ENCODE measurements around the gene LRCH2. TPM values are rescaled to one million over a fixed set of nuclear protein-coding genes. Genes with fewer than 3 reads are reported as not detected.

LRCH2 gene
- polyA plus RNA-seq, 3 donors = 0.24 to 2.7 (median 0.94) TPM

DNA sequence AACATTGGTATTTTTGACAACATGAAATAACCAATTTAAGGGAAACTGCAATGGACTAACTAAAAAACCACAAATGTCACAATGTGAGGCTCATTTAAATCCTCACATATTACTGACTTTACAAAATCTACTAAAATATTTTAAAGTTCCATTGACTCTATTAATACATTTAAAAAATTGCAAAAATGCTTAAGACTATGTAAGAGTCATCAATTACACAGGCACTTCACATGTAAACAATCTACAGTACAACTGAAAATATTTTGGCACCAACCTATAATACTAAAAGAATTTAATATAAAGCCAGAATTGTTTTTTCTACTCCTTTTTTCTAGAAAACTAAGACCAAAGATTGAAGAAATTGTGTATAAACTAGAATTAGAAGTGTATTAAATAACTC lies 121.5 kb downstream of the LRCH2 start:
- no peak overlapping the region for H3K27ac ChIP-seq (ENCODE audit: low read depth, low read length)

DNA sequence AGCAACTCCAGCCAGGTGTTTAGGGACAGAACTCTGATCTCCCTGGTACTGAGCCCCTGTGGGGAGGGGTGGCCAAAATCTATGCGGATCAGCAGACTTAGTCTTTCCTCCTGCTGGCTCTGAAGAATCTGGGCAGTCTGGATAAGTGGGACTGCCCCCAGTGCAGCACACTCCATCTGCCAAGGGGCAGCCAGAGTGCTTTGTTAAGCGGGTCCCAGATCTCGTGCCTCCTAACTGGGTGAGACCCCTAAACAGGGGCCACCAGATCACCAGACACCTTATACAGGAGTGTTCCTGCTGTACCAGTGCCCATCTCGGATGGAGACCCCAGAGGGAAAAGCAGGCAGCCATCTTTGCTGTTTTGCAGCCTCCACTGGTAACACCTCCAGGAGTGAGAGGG lies 135.0 kb downstream of the LRCH2 start:
- H3K27ac ChIP-seq (ENCODE audit: low read depth, low read length) = no peak overlapping the region
- 83 to 85% (median 84%) methylated on average over 4 of the region's 4 CpGs for WGBS, 3 donors

DNA sequence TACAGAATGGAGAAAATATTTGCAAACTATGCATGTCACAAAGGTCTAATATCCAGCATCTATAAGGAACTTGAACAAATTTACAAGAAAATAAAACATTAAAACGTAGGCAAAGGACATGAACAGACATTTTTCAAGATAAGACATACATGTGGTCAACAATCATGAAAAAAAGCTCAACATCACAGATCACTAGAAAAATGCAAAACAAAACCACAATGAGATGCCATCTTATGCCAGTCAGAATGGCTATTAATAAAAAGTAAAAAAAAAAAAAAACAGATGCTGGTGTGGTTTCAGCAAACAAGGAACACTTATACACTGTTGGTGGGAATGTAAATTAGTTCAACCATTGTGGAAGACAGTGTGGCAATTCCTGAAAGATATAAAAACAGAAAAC lies 140.7 kb downstream of the LRCH2 start:
- no peak overlapping the region for H3K27ac ChIP-seq (ENCODE audit: low read depth, low read length)
- 40 to 65% (median 58%) methylated on average over 1 of the region's 1 CpG for WGBS, 3 donors

DNA sequence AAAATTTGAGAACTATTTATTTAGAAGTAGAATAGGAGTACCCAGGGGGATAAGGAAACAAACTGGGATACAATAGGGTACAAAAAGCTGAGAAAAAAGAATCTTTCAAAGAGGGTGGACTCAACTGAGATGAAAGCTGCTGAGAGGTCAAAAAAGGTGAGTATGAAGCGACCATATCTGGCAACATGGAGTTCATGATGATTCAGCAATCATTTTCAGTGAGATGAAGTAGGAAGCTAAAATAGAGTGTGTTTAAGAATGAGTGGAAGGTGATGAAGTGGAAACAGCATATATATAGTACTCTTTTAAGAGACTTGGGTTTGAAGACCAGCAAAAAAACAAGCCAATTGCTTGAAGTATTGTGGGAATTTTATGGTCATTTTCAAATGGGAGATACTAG lies 144.5 kb downstream of the LRCH2 start:
- 41 to 91% (median 63%) methylated on average over 1 of the region's 1 CpG for WGBS, 3 donors
- H3K27ac ChIP-seq (ENCODE audit: low read depth, low read length) = no peak overlapping the region

DNA sequence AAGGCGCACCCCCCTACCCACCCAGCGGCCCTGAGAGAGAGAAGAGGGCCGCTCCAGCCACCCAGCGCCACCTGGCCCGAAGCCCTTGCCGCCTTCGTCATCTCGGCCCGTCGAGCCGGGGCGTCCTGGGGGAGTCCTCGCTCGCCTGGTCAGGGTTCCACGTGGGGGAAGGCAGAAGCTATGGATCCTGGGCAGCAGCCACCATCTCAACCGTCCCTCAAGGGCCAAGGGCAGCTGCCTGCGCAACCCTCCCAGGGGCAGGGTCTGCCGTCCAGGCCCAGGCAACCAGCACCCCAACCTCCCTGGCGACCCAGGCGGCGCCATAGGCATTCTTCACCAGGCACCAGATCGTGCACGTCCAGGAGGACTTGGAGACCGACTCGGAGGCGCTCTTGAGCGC lies 165.0 kb downstream of the LRCH2 start:
- WGBS, 3 donors = 82 to 95% (median 84%) methylated on average over 16 to 27 of the region's 27 CpGs
- H3K27ac ChIP-seq (ENCODE audit: low read depth, low read length) = no peak overlapping the region

DNA sequence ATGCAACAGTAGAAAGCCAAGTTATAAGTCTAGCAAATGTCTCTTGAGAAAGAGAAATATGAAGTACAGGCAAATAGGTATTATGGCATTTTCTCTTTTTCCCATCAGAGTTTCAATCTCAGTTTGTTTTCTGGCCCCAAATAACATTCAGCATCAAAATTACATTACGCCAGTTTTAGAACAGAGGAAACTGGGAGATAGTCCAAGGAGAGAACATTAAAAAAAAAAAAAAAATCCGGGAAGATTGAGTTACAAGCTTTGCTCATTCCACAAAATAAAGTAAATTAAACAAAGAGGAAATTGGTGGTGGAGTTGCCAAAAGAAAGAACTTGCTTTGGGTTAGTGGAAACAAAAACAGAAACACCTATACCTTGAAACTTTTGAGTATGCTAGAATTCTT lies 166.1 kb downstream of the LRCH2 start:
- 32 to 42% (median 37%) methylated on average over 2 of the region's 2 CpGs for WGBS, 3 donors
- H3K27ac ChIP-seq (ENCODE audit: low read depth, low read length) = no peak overlapping the region

GRCh38 chrX:115065304-115065703 lies 168.6 kb downstream of the LRCH2 start:
- H3K27ac ChIP-seq (ENCODE audit: low read depth, low read length) = no peak overlapping the region

Other genes with a start within 250 kb of the LRCH2 start
- under 1 TPM in 2 of 3 donors, not detected in 1; 0.45 to 0.82 TPM for gene IL13RA2, start 216.5 kb downstream of the LRCH2 start, polyA plus RNA-seq
- not detected for gene RBMXL3, start 44.7 kb downstream of the LRCH2 start, polyA plus RNA-seq
- gene LUZP4, start 55.6 kb upstream of the LRCH2 start, polyA plus RNA-seq = not detected

Measured in adipose tissue (tissue), 3 donors.